GM21381 (cell line): ENCODE results near the gene HIF1AN.

Source experiments
- ATAC-seq: cut with Tn5 transposase; IDR thresholded peaks from one replicate; pipeline ENCODE4 v1.9.1; 2021; ENCODE audit warnings: mild to moderate bottlenecking, moderate library complexity; ENCODE audit not compliant: unreplicated experiment

HIF1AN gene

DNA sequence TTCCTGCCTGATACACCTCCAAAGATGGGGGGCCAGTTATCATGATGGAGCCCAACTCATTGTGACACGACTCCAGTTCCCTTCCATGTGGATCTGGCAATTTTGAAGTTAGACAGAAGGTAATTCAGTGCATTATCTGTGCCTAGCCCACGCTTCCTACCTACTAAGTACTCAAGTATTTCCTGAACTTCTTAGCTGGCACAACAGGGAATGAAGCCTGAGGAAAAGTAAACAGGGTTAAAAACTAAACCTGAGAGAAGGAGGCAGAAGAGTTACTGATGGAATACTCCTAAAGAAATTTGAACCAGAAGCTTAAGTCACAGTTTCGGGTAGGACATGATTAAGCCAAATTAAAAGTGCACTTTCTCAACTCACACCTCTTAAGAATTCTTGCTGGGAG lies 14.9 kb upstream of the HIF1AN start:
- ATAC-seq = no peak

DNA sequence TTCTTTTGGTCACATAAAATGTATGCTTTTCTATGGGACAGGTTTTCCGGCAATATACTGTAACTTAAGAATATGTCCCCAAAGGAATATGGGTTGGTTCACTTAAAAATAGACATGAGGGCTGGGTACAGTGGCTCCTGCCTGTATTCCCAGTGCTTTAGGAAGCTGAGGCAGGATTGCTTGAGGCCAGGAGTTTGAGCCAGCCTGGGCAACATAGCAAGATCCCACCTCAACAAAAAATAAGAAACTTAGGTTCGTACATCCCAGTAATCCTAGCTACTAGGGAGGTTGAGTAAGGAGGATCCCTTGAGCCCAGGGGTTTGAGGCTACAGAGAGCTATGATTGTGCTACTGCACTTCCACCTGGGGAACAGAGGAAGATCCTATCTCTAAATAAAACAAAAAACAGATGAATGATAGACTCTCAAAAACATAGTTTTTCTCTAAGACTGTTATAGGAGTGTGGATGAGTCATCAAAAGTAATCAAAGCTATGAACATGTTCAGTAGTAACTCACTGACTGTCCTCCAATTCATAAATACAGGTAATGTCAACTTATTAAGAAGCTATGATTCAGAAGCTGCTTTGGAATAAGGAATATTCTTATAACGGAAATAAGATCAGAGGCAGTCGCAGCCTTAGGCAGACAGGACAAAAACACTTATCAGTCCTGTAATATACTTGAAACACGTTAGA lies 13.5 kb upstream of the HIF1AN start:
- ATAC-seq = no peak

DNA sequence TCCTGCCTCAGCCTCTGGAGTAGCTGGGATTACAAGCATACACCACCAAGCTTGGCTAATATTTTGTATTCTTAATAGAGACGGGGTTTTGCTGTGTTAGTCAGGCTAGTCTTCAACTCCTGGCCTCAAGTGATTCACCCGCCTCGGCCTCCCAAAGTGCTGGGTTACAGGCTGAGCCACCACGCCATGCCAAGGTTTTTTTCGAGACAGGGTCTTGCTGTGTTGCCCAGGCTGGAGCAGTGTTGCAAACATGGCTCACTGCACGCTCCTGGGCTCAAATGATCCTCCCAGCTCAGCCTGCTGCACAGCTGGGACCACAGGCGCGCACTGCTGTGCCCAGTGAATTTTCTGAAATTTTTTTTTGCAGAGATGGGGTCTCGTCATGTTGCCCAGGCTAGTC lies 12.8 kb upstream of the HIF1AN start:
- ATAC-seq = no peak

- ATAC-seq = no peak
These were observed 11.5 kb upstream of the HIF1AN start for GRCh38 chr10:100524206-100524605.

DNA sequence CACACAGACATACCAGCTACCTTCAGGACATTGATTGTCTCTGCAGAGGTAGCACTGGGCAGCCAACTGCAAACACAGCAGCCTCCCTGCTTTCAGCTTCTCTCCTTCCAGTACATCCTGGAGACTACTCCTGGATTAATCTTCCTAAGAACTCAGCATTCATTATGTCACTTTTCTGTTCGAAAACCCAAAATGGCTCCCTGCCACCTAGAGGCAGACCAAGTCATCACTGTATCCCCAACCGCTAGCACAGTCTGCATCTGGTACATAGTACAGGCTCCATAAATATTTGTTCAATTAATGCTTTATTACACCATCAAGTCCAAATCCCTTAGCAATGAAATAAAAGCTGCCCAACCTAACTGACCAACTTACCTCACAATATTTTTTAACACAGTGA lies 11.1 kb upstream of the HIF1AN start:
- no peak for ATAC-seq

DNA sequence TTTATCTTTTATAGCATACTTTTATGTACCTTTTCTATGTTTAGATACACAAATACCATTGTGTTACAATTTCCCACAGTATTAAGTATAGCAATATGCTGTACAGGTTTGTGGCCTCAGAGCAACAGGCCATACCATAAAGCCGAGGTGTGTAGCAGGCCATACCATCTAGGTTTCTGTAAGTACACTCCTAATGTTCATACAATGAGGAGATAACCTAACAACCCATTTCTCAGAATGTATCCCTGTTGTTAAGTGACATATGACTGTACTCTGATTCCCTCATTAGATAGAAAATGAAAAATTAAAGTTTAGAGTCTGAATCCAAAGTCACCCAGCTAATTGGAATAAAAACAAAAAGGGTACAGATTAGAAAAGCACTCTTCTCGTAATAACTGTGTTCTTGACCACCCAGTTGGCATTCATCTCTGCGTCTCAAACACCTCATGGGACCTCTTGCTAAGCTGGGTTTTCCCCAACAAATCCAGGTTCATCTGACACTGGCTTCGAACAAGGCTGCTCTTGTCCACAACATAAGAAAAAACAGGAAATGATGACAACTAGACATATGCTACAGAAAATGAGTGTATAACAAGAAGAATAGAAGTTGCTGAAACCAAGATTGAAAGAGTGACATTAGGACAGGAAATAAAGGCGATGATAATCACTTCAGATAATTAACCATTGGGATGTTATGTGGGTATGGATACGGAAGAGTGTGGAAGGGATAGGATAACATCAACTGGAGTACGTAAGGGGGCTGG lies 7.4 kb upstream of the HIF1AN start:
- no peak for ATAC-seq

- no peak for ATAC-seq
These were observed 6.7 kb upstream of the HIF1AN start for GRCh38 chr10:100528921-100529474.

- ATAC-seq = peak; percentile 59
These were observed 6.1 kb upstream of the HIF1AN start, which contains the start of gene NDUFB8 for GRCh38 chr10:100529475-100530298. Gene NDUFB8 (minus strand): TSS chr10:100529871. CDS start chr10:100529851, 20 bp downstream.

DNA sequence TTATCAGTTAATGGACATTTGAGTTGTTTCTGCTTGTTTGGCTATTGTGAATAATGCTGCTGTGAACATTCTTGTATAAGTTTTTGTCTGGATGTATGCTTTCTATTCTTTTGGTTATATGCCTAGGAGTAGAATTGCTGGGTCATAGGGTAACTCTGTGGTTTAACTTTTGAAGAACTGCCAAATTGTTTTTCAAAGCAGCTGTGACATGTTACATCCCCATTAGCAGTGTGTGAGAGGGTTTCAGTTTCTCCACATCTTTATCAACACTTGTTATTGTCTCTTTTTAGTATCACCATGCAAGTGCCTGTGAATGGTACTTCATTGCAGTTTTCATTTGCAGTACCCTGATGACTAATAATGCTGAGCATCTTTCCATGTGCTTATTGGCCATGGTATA lies 4.0 kb upstream of the HIF1AN start:
- no peak for ATAC-seq

DNA sequence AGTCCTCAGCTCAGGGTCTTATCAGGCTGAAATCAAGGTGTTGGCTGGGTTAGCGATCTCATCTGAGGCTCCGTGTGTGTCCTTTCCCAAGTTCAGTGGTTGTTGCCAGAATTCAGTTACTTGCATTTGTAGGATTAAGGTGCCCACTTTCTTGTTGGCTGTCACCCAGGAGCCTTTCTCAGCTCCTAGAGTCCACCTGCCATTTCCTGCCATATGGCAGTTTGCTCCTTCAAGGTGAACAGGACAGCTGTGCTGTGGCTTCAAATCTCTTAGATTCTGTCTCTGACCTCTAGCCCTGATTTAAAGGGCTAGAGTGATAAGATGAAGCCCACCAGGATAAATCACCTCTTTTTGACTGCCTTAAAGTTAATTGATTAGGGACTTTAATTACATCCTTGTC lies 1.0 kb upstream of the HIF1AN start:
- ATAC-seq = no peak

GRCh38 chr10:100535338-100535714 lies 417 bp upstream of the HIF1AN start:
- no peak for ATAC-seq

DNA sequence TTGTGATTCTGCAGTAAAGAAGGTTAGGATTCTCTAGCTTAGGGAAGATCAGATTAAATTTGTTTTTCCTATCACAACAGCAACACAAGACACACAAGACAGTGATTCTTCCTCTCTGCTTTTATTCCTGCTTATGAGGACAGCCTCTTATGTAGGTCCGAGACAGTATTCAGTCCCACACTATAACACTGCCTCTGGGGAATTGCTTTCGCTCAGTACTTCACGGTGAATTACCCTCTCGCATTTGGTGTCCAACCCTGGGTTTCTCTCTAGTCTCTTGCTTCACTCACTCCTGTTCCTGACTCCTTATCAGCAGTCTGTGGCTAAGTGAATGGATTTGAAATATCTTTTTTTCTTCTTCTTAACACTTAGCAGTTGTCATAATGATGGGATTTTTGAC lies 1.7 kb downstream of the HIF1AN start:
- no peak for ATAC-seq

DNA sequence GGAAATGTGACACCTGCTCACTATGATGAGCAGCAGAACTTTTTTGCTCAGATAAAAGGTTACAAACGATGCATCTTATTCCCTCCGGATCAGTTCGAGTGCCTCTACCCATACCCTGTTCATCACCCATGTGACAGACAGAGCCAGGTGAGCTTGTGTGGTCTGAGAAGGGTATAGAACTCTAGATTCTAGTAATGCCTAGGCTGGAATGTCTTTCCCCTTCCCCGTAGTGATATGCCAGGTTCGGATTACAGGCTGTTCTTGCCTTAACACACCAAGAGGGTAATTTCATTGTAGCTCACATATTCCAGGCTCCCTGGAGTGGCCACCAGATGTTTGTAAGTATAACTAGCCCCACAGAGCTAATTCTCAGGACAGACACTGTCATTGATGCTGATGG lies 9.2 kb downstream of the HIF1AN start:
- ATAC-seq = no peak

GRCh38 chr10:100551196-100551595 lies 15.5 kb downstream of the HIF1AN start:
- ATAC-seq = no peak

- ATAC-seq = no peak
These were observed 16.0 kb downstream of the HIF1AN start for GRCh38 chr10:100551738-100552137.

DNA sequence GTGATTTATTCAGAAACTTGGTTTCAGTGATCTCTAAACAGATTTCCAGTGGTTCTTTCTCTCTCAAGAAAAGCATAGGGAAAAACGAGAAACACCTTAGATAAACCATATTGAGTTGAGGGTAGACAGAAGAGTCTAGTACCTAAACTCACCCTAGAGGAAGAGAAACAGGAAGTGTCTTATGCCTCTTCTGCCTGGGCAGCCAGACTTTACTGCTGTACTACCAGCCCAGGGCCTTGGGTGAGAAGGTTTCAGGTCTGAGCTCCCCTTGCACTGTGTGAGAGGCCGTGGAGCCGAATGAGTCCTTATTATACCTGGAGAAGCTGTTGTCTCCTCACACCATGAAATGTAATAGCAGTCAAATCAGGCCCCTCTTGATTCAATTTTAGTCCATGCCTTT lies 18.2 kb downstream of the HIF1AN start:
- ATAC-seq = no peak

- ATAC-seq = no peak
These were observed 19.2 kb downstream of the HIF1AN start for GRCh38 chr10:100554902-100555301.

DNA sequence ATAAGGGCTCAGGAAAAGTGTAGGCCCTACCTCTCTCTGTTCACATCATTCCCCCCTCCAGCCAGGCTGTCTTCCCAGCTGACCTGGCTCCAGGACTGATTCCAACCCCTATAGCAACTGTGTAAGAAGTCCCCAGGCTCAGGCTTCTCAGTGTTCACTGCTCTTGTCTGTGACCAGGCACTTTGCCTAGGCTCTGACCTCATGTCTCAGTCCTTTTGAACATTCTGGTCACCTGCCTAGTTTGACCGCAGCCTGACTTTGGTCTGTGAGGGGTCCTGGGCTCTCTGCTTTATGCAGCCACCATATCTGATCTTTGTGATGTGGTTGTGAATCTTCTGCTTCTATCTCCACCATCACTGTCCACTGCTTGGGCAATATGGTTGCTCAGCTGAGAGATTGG lies 24.5 kb downstream of the HIF1AN start:
- ATAC-seq = no peak

DNA sequence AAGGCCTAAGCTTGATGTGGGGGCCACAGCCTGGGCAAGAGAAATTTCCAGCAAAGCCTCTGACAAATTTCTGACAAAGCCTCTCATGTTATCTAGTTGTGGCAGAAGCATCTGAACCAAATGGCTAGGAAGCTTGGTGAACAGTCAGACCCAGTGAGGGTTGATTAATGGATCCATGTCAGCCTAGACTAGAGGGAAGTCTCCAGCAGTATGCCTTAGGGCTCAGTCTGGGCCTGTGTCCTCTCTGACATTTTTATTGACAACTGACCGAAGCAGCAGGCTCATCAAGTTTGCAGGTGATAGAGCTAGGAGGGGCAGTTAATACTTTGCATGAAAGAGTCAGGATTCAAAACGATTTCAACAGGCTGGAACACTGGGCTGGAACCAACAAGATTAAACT lies 25.3 kb downstream of the HIF1AN start:
- ATAC-seq = no peak

DNA sequence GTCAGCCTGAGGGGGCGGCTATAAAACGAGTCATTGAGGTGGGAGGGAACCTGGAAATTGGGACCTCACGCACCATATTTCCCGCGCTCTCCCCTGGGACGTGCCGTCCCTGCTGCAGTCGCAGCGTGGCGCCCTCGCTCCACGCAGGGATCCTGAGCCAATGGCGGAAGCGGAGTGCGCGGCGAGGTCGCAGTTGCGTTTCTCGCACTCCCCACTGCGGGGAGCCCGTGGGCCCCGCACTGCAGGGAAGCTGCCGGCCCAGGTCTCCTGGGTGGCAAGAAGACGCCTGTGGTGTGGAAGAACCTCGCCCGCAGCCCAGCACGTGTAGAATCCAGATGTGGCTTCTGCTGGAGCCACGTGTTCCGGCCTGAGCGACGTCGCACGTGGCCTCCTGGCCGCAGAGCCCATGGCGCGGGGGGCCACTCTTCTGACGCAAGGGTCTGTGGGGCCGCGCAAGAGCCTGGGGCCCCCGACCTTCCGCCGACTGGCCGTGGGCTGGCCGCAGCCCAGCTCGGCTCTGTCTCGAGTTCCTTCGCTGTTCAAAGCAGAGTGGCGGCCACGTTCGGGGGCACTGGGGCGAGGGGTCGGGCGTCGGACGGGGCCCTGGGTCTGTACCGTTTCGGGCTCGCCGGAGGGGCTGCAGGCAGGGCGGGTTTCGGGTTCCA lies 26.4 kb downstream of the HIF1AN start:
- no peak for ATAC-seq
